SK-N-SH (cell line): ENCODE results near the gene MALRD1. TPM values are rescaled to one million over a fixed set of nuclear protein-coding genes. Genes with fewer than 3 reads are reported as not detected.

Experiments used
- CTCF ChIA-PET: fragments of 300-600, 350-600 bp; formaldehyde crosslinking; extraction: SDS; loops from one replicate; lab custom pipeline; 2021; lab: Yijun Ruan, JAX
- POLR2A ChIA-PET: fragments of 350-600 bp; sonication (Branson Sonifier 250); formaldehyde crosslinking; extraction: SDS; loops from one replicate; lab custom pipeline; 2020; ENCODE audit warnings: antibody characterized with exemption, inconsistent platforms; lab: Yijun Ruan, JAX
- DNase-seq: peaks from one replicate; pipeline ENCODE4 v3.0.0; 2012
- H2AFZ ChIP-seq: fragments of 200-600 bp; sonication (generic); 2 replicates; pipeline ENCODE4 v1.8.1; 2016; ENCODE audit warnings: antibody characterized with exemption, mild to moderate bottlenecking, low read depth
- H3F3A ChIP-seq: fragments of 200-600 bp; sonication (generic); replicated peaks from 2 replicates; pipeline ENCODE3; 2016; ENCODE audit warnings: antibody characterized with exemption, mild to moderate bottlenecking; ENCODE audit not compliant: insufficient read depth
- H3K27ac ChIP-seq, 2 experiments: fragments of 200-500 bp in 1 of 2; fragments of 200-600 bp in 1 of 2; sonication (Bioruptor generic) in 1 of 2; sonication (generic), shearing (Covaris generic) in 1 of 2; 2 replicates each; pipeline versions ENCODE4 v1.5.1 to v1.6.1; 2014 to 2016; ENCODE audit warnings: low read depth in 2 of 2, inconsistent platforms in 1 of 2, low read length in 1 of 2, mild to moderate bottlenecking in 1 of 2, mixed read lengths in 1 of 2
- H3K27me3 ChIP-seq: fragments of 200-600 bp; sonication (generic), shearing (Covaris generic); 2 replicates; pipeline ENCODE4 v1.6.1; 2016; ENCODE audit warnings: mixed run types; ENCODE audit not compliant: insufficient read depth
- H3K36me3 ChIP-seq, 2 experiments: fragments of 200-500 bp in 1 of 2; fragments of 200-600 bp in 1 of 2; sonication (Bioruptor generic) in 1 of 2; sonication (generic) in 1 of 2; replicated peaks in 1 of 2; 2 replicates each; pipeline versions ENCODE3 to v1.5.1; 2014 to 2016; ENCODE audit warnings: low read length in 1 of 2, mild to moderate bottlenecking in 1 of 2; ENCODE audit not compliant: insufficient read depth in 2 of 2, control insufficient read depth in 1 of 2
- H3K4me1 ChIP-seq, 2 experiments: fragments of 200-500 bp in 1 of 2; fragments of 200-600 bp in 1 of 2; sonication (Bioruptor generic) in 1 of 2; sonication (generic), shearing (Covaris generic) in 1 of 2; 2 replicates each; pipeline versions ENCODE4 v1.5.1 to v1.6.1; 2014 to 2016; ENCODE audit warnings: low read depth in 1 of 2, low read length in 1 of 2, mixed run types in 1 of 2; ENCODE audit not compliant: insufficient read depth in 2 of 2, control insufficient read depth in 1 of 2
- H3K4me2 ChIP-seq: fragments of 200-600 bp; sonication (generic), shearing (Covaris generic); 2 replicates; pipeline ENCODE4 v1.6.1; 2017; ENCODE audit warnings: mixed run types
- H3K4me3 ChIP-seq, 2 experiments: fragments of 200-500 bp in 1 of 2; fragments of 200-600 bp in 1 of 2; sonication (Bioruptor generic) in 1 of 2; sonication (generic), shearing (Covaris generic) in 1 of 2; 2 replicates each; pipeline versions ENCODE4 v1.5.1 to v1.8.1; 2014 to 2016; ENCODE audit warnings: low read depth in 2 of 2, inconsistent platforms in 1 of 2, low read length in 1 of 2, mild to moderate bottlenecking in 1 of 2, mixed read lengths in 1 of 2, moderate library complexity in 1 of 2
- H3K79me2 ChIP-seq: fragments of 200-600 bp; sonication (generic); 2 replicates; pipeline ENCODE4 v1.8.1; 2017; ENCODE audit warnings: mild to moderate bottlenecking; ENCODE audit not compliant: insufficient read depth
- H3K9ac ChIP-seq: fragments of 200-600 bp; sonication (generic); 2 replicates; pipeline ENCODE4 v1.6.1; 2017; ENCODE audit warnings: mixed run types
- H3K9me2 ChIP-seq: fragments of 200-600 bp; sonication (generic); 2 replicates; pipeline ENCODE4 v1.6.1; 2017; ENCODE audit warnings: mixed run types
- H3K9me3 ChIP-seq: fragments of 200-600 bp; sonication (generic); 2 replicates; pipeline ENCODE4 v1.6.1; 2017; ENCODE audit warnings: mixed run types, mild to moderate bottlenecking, moderate library complexity
- H4K20me1 ChIP-seq: fragments of 200-600 bp; sonication (generic); 2 replicates; pipeline ENCODE4 v1.6.1; 2017; ENCODE audit warnings: mild to moderate bottlenecking, mixed run types; ENCODE audit not compliant: insufficient read depth
- CTCF ChIP-seq: fragments of 200-600 bp; sonication (generic); IDR thresholded peaks from 2 replicates; pipeline ENCODE4 v1.6.1; 2017; ENCODE audit warnings: antibody characterized with exemption, mild to moderate bottlenecking, moderate library complexity
- EP300 ChIP-seq, 2 experiments: IDR thresholded peaks; 2 replicates each; pipeline versions ENCODE4 v1.4.0 to v1.6.1; 2012; ENCODE audit warnings: borderline replicate concordance in 1 of 2, low read depth in 1 of 2, low read length in 1 of 2
- FOSL2 ChIP-seq: IDR thresholded peaks from 2 replicates; pipeline ENCODE4 v1.4.0; 2012; ENCODE audit warnings: low read depth, mild to moderate bottlenecking, moderate library complexity, borderline replicate concordance
- FOXJ3 ChIP-seq: sonication (generic); formaldehyde crosslinking; IDR thresholded peaks from 2 replicates; pipeline ENCODE4 v1.5.1; 2020; ENCODE audit warnings: mild to moderate bottlenecking, missing genetic modification reagents
- JUND ChIP-seq: IDR thresholded peaks from 2 replicates; pipeline ENCODE4 v1.4.0; 2012
- NFIC ChIP-seq: IDR thresholded peaks from 2 replicates; pipeline ENCODE4 v1.4.0; 2012; ENCODE audit warnings: borderline replicate concordance
- NRF1 ChIP-seq: IDR thresholded peaks from 2 replicates; pipeline ENCODE4 v1.6.1; 2012; ENCODE audit warnings: low read depth, mild to moderate bottlenecking, low read length
- RAD21 ChIP-seq: IDR thresholded peaks from 2 replicates; pipeline ENCODE4 v1.6.1; 2012; ENCODE audit warnings: mild to moderate bottlenecking, low read length
- REST ChIP-seq: IDR thresholded peaks from 2 replicates; pipeline ENCODE4 v1.6.1; 2012; ENCODE audit warnings: mild to moderate bottlenecking, low read depth, low read length, moderate library complexity
- RFX5 ChIP-seq: IDR thresholded peaks from 2 replicates; pipeline ENCODE4 v1.6.1; 2012; ENCODE audit warnings: mild to moderate bottlenecking, improper control_type of control experiment, low read length
- SIN3A ChIP-seq: IDR thresholded peaks from 2 replicates; pipeline ENCODE4 v1.6.1; 2012; ENCODE audit warnings: low read depth, mild to moderate bottlenecking, low read length, moderate library complexity, borderline replicate concordance
- SMC3 ChIP-seq: IDR thresholded peaks from 2 replicates; pipeline ENCODE4 v1.6.1; 2012; ENCODE audit warnings: low read depth, low read length, improper control_type of control experiment
- WGBS: methylation state at CpG from one replicate; pipeline ENCODE4 v1.1.6; 2017; ENCODE audit warnings: low lambda C conversion rate; 5-methylcytosine and 5-hydroxymethylcytosine counted together
- polyA plus RNA-seq, 3 experiments: library from polyadenylated mRNA; depleted of rRNA; stranded (reverse); fragments of >200 nt; gene quantifications; 2 replicates each; pipeline ENCODE4 v1.2.3, GENCODE V29; 2012

Gene MALRD1
- polyA plus RNA-seq, 1 of the 3 experiments (the other 2 are of a cell fraction): not detected

DNA sequence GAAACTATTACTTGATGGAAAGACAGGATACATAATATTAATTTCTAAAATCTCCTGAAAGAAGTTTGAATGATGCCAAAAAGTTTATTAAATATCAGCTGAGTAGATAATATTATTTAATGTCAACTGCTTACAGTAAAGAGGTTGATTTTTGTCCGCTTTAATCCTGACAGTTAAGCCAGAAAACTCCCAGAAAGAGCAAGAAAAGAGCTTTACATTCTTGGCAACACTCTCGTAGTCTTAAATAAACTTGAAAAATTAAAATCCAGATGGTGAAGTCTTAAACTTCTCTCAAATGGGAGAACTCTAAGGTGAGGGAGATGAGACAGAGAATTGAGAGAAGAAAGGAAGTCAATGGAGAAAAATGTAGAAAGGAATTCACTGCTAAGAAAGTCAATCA, 568.4 kb downstream of the MALRD1 start:
- ChIA-PET CTCF (no interaction called here), POLR2A (no interaction called here)
- no peaks in the 10 kb centered on the region for H3K4me1 ChIP-seq

More for the DNA sequence above, 568.4 kb downstream of the MALRD1 start:
- H3K36me3 ChIP-seq: no peaks in the 10 kb centered on the region
- no peak for DNase-seq
- H3K9me3 ChIP-seq: no peaks in the 10 kb centered on the region
- H3K4me2 ChIP-seq: no peak overlapping the region
- TF ChIP-seq FOXJ3 (CRISPR knock-in tag) (no peak), CTCF (no peak), SIN3A (no peak), RAD21 (no peak), JUND (no peak), FOSL2 (no peak), EP300 (IDR thresholded peaks at IDR 0.05; ENCODE audit: borderline replicate concordance in 1 of 2, low read depth in 1 of 2, low read length in 1 of 2) (no peak), SMC3 (no peak), RFX5 (no peak), REST (no peak), NFIC (no peak), NRF1 (no peak)
- no peak overlapping the region for H3K4me3 ChIP-seq
- WGBS: 53% methylated on average over 2 of the region's 2 CpGs
- H3F3A ChIP-seq: no peaks in the 10 kb centered on the region
- no peak overlapping the region for H3K9ac ChIP-seq
- no peaks in the 10 kb centered on the region for H4K20me1 ChIP-seq
- H3K79me2 ChIP-seq: no peaks in the 10 kb centered on the region
- no peaks in the 10 kb centered on the region for H3K27me3 ChIP-seq
- no peak overlapping the region for H3K27ac ChIP-seq
- no peak overlapping the region for H2AFZ ChIP-seq
- H3K9me2 ChIP-seq: no peaks in the 10 kb centered on the region
